ENCODE data around the gene PIK3R4.

GRCh38 chr3:130656627-130657026 is 90.0 kb downstream of the PIK3R4 start:
- TF ChIP-seq CTCF (IDR thresholded peaks at IDR 0.05) (no peak), POLR2A (IDR thresholded peaks at IDR 0.05) (no peak)
